SHP77 treated with DMSO at 0.1 percent for 48 hours (cell line): ENCODE measurements around the gene HBG1.

Experiments used
- DNase-seq: peaks from one replicate; lab custom pipeline; 2025; lab: John Stamatoyannopoulos, UW

HBG1 gene

GRCh38 chr11:5246772-5247471 is 2.7 kb downstream of the HBG1 start:
- no peak for DNase-seq

GRCh38 chr11:5245155-5245554 is 4.5 kb downstream of the HBG1 start:
- DNase-seq: no peak

- no peak for DNase-seq
These were observed 5.9 kb downstream of the HBG1 start for GRCh38 chr11:5243816-5244180.

GRCh38 chr11:5242933-5243815 is 6.5 kb downstream of the HBG1 start:
- DNase-seq: no peak

GRCh38 chr11:5242208-5242607 is 7.4 kb downstream of the HBG1 start:
- no peak for DNase-seq

- DNase-seq: no peak
These were observed 8.2 kb downstream of the HBG1 start for GRCh38 chr11:5241458-5241857.

GRCh38 chr11:5240458-5240857 is 9.2 kb downstream of the HBG1 start:
- no peak for DNase-seq

GRCh38 chr11:5240056-5240455 is 9.6 kb downstream of the HBG1 start:
- DNase-seq: no peak

GRCh38 chr11:5239046-5239445 is 10.6 kb downstream of the HBG1 start:
- no peak for DNase-seq

- DNase-seq: no peak
These were observed 11.2 kb downstream of the HBG1 start for GRCh38 chr11:5238486-5238885.

- DNase-seq: no peak
These were observed 12.2 kb downstream of the HBG1 start for GRCh38 chr11:5237420-5237819.

GRCh38 chr11:5235364-5236095 is 14.1 kb downstream of the HBG1 start:
- no peak for DNase-seq

- no peak for DNase-seq
These were observed 15.2 kb downstream of the HBG1 start, which contains the start of gene HBD for GRCh38 chr11:5234381-5234834. Gene HBD, minus strand, starts transcription at chr11:5234483. Its CDS starts 50 bp downstream, at chr11:5234433.

- no peak for DNase-seq
These were observed 16.4 kb downstream of the HBG1 start for GRCh38 chr11:5233307-5233706.

GRCh38 chr11:5232821-5233220 is 16.8 kb downstream of the HBG1 start:
- DNase-seq: no peak

- no peak for DNase-seq
These were observed 17.5 kb downstream of the HBG1 start for GRCh38 chr11:5232176-5232575.

- DNase-seq: no peak
These were observed 18.5 kb downstream of the HBG1 start for GRCh38 chr11:5231111-5231510.

GRCh38 chr11:5230266-5230665 is 19.4 kb downstream of the HBG1 start:
- no peak for DNase-seq

- DNase-seq: no peak
These were observed 19.9 kb downstream of the HBG1 start for GRCh38 chr11:5229796-5230195.

GRCh38 chr11:5229356-5229755 is 20.3 kb downstream of the HBG1 start:
- DNase-seq: no peak

GRCh38 chr11:5228124-5228523 is 21.5 kb downstream of the HBG1 start:
- DNase-seq: no peak

- no peak for DNase-seq
These were observed 22.0 kb downstream of the HBG1 start for GRCh38 chr11:5227681-5228080.
